Right renal cortex interstitium (tissue), 3 donors: Measurements from ENCODE around the gene MYO15B. TPM values are rescaled to one million over a fixed set of nuclear protein-coding genes. Genes with fewer than 3 reads are reported as not detected.

Experiments
- DNase-seq, 3 donors: peaks; one replicate each; pipeline ENCODE4 v3.0.0-alpha.2; 2013; ENCODE audit warnings: low read depth in 3 of 3, low spot score in 2 of 3
- polyA plus RNA-seq, 3 donors: library from polyadenylated mRNA; unstranded; fragments of 120-200 nt; gene quantifications; one replicate each; pipeline ENCODE4 v1.2.1, GENCODE V29; 2013; ENCODE audit not compliant: insufficient read length in 3 of 3

MYO15B gene
- polyA plus RNA-seq, 3 donors, result 78.7 to 127 (median 88.6) TPM

GRCh38 chr17:75557852-75558665 is 29.5 kb upstream of the MYO15B start:
- DNase-seq, result no peak

- no peak for DNase-seq
These were observed 28.7 kb upstream of the MYO15B start for GRCh38 chr17:75558666-75559530.

- DNase-seq, result no peak
These were observed 27.6 kb upstream of the MYO15B start for GRCh38 chr17:75559958-75560533.

- no peak for DNase-seq
These were observed 25.5 kb upstream of the MYO15B start for GRCh38 chr17:75561927-75562603.

- DNase-seq, result no peak
These were observed 24.4 kb upstream of the MYO15B start for GRCh38 chr17:75563063-75563758.

GRCh38 chr17:75564195-75564594 is 23.4 kb upstream of the MYO15B start:
- DNase-seq, result no peak

GRCh38 chr17:75565066-75565465 is 22.5 kb upstream of the MYO15B start:
- no peak for DNase-seq

- DNase-seq, result no peak
These were observed 22.0 kb upstream of the MYO15B start for GRCh38 chr17:75565618-75566017.

- DNase-seq, result no peak
These were observed 21.2 kb upstream of the MYO15B start for GRCh38 chr17:75566416-75566815.

- DNase-seq, result no peak
These were observed 20.8 kb upstream of the MYO15B start for GRCh38 chr17:75566834-75567233.

GRCh38 chr17:75568412-75569255 is 19.0 kb upstream of the MYO15B start:
- no peak for DNase-seq

GRCh38 chr17:75570034-75570676 is 17.4 kb upstream of the MYO15B start:
- DNase-seq, result no peak

- DNase-seq, result no peak
These were observed 16.8 kb upstream of the MYO15B start for GRCh38 chr17:75570772-75571171.

GRCh38 chr17:75571197-75571884 is 16.3 kb upstream of the MYO15B start:
- no peak for DNase-seq

GRCh38 chr17:75571885-75572215 is 15.8 kb upstream of the MYO15B start:
- no peak for DNase-seq

GRCh38 chr17:75572713-75573539 is 14.7 kb upstream of the MYO15B start:
- no peak for DNase-seq

- DNase-seq, result no peak
These were observed 14.1 kb upstream of the MYO15B start for GRCh38 chr17:75573540-75573957.

- DNase-seq, result no peak
These were observed 13.6 kb upstream of the MYO15B start for GRCh38 chr17:75573994-75574393.
